ENCODE data around the gene WDR6. TPM values are rescaled to one million over a fixed set of nuclear protein-coding genes. Genes with fewer than 3 reads are reported as not detected.

Gene WDR6
- polyA plus RNA-seq, 1 donor from 2014 or later, result 315 TPM

GRCh38 chr3:49028298-49028672, 21.1 kb downstream of the WDR6 start:
- H3K4me2 ChIP-seq (ENCODE audit: low read length), result peak overlapping the region; percentile 81
- no peak overlapping the region for H2AFZ ChIP-seq (ENCODE audit: low read depth, low read length)
- H3K79me2 ChIP-seq (replicated peaks; ENCODE audit: insufficient read depth, low read length), result peaks cover 7% of the 10 kb centered on the region
- peak overlapping the region; percentile 85 for H3K4me3 ChIP-seq (ENCODE audit: low read length)
- no peak for TF ChIP-seq TAF1 (IDR thresholded peaks at IDR 0.05; ENCODE audit: low read depth)
- TF ChIP-seq EZH2 (IDR thresholded peaks at IDR 0.05; ENCODE audit: borderline replicate concordance, insufficient read depth, low read length, poor library complexity, severe bottlenecking), result no peak
- no peak for TF ChIP-seq RAD21 (conservative IDR thresholded peaks at IDR 0.05)
- TF ChIP-seq POLR2AphosphoS5 (IDR thresholded peaks at IDR 0.05), result no peak
- TF ChIP-seq, protein P1, sequence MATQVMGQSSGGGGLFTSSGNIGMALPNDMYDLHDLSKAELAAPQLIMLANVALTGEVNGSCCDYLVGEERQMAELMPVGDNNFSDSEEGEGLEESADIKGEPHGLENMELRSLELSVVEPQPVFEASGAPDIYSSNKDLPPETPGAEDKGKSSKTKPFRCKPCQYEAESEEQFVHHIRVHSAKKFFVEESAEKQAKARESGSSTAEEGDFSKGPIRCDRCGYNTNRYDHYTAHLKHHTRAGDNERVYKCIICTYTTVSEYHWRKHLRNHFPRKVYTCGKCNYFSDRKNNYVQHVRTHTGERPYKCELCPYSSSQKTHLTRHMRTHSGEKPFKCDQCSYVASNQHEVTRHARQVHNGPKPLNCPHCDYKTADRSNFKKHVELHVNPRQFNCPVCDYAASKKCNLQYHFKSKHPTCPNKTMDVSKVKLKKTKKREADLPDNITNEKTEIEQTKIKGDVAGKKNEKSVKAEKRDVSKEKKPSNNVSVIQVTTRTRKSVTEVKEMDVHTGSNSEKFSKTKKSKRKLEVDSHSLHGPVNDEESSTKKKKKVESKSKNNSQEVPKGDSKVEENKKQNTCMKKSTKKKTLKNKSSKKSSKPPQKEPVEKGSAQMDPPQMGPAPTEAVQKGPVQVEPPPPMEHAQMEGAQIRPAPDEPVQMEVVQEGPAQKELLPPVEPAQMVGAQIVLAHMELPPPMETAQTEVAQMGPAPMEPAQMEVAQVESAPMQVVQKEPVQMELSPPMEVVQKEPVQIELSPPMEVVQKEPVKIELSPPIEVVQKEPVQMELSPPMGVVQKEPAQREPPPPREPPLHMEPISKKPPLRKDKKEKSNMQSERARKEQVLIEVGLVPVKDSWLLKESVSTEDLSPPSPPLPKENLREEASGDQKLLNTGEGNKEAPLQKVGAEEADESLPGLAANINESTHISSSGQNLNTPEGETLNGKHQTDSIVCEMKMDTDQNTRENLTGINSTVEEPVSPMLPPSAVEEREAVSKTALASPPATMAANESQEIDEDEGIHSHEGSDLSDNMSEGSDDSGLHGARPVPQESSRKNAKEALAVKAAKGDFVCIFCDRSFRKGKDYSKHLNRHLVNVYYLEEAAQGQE (IDR thresholded peaks at IDR 0.05; ENCODE audit: borderline replicate concordance), result no peak
- no peak for TF ChIP-seq MXI1 (conservative IDR thresholded peaks at IDR 0.05; ENCODE audit: poor library complexity, severe bottlenecking)
- TF ChIP-seq SMC3 (conservative IDR thresholded peaks at IDR 0.05; ENCODE audit: poor library complexity), result no peak
- no peak for TF ChIP-seq EP300 (conservative IDR thresholded peaks at IDR 0.05; ENCODE audit: poor library complexity, severe bottlenecking)
- TF ChIP-seq CTCF (IDR thresholded peaks at IDR 0.05; ENCODE audit: poor library complexity, severe bottlenecking), result no peak
- H3F3A ChIP-seq (ENCODE audit: insufficient read depth, low read length, poor library complexity, severe bottlenecking), result no peaks in the 10 kb centered on the region
- H4K20me1 ChIP-seq (ENCODE audit: insufficient read depth), result no peaks in the 10 kb centered on the region
- peak overlapping the region; percentile 91 for H3K9ac ChIP-seq (ENCODE audit: low read length)
- no peaks in the 10 kb centered on the region for H3K27me3 ChIP-seq (ENCODE audit: insufficient read depth, low read depth, low read length)
- H3K9me3 ChIP-seq (ENCODE audit: low read length), result no peaks in the 10 kb centered on the region
- no peaks in the 10 kb centered on the region for H3K36me3 ChIP-seq (ENCODE audit: insufficient read depth, low read length)
- H3K9me2 ChIP-seq (ENCODE audit: insufficient read depth, low read length), result no peaks in the 10 kb centered on the region
- peak overlapping the region; percentile 86 for H3K27ac ChIP-seq (ENCODE audit: low read length)

DNA sequence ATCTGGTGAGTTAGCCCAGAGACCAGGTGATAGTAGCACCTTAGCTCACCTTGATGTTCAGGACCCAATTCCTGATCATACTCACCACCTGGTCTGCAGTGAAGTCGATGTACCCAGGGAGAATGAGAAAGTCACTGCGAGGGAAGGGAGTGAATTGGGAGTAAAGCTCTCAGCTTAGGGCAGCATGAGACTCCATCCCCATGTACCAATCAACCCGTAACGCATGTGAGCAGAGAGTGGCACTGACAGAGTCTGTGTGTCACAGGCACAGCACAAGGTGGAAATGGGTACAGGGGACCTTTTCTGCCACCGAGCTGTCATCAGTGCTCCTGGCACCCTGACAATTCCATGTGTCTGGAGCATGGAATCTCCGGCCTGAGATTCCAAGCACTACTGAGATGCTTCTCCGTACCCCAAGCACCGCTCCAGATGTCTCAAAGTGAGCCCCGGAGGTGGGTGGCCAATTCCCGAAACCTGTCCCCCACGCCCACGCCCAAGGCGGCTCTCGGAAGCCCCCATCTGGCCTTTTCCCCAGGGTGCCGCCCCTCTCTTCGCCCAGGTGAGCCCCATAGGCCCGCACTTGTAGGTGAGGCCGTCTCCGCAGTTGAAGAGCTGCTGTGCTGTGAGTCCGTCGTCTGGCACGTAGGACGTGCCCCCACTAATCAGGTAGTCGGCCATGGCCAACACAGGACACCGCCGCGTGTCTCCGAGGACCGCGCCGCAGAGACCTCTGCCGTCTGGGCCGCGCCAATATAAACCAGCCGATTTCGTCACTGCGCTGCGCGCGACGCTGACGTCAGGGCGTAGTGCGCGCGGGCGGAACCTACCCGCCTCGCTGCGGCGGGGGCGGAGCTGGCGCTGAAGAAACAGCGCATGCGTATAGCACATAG, 21.7 kb downstream of the WDR6 start, which contains the start of gene IMPDH2:
Gene IMPDH2, minus strand, starts transcription at position 726 of the 890 bp plus-strand sequence. Its CDS starts 48 bp downstream, at position 678.
- peaks cover 5% of the 10 kb centered on the region for H3K79me2 ChIP-seq (replicated peaks; ENCODE audit: insufficient read depth, low read length)

More for the DNA sequence above, 21.7 kb downstream of the WDR6 start, which contains the start of gene IMPDH2:
- Histone ChIP-seq H3K4me3 (ENCODE audit: low read length) (peak within 1 kb of the TSS; percentile 85), H3K4me2 (ENCODE audit: low read length) (peak within 1 kb of the TSS; percentile 81), H3K36me3 (ENCODE audit: insufficient read depth, low read length) (no peaks in the 10 kb centered on the region), H3K27me3 (ENCODE audit: insufficient read depth, low read depth, low read length) (no peaks in the 10 kb centered on the region), H3K9me3 (ENCODE audit: low read length) (no peaks in the 10 kb centered on the region), H3K9me2 (ENCODE audit: insufficient read depth, low read length) (no peaks in the 10 kb centered on the region), H2AFZ (ENCODE audit: low read depth, low read length) (no peak within 1 kb of the TSS), H3K27ac (ENCODE audit: low read length) (peak within 1 kb of the TSS; percentile 86), H4K20me1 (ENCODE audit: insufficient read depth) (no peaks in the 10 kb centered on the region), H3F3A (ENCODE audit: insufficient read depth, low read length, poor library complexity, severe bottlenecking) (no peaks in the 10 kb centered on the region), H3K9ac (ENCODE audit: low read length) (peak within 1 kb of the TSS; percentile 91)
- TF ChIP-seq EZH2 (IDR thresholded peaks at IDR 0.05; ENCODE audit: borderline replicate concordance, insufficient read depth, low read length, poor library complexity, severe bottlenecking), result no peak
- peak; percentile 92 for TF ChIP-seq MXI1 (conservative IDR thresholded peaks at IDR 0.05; ENCODE audit: poor library complexity, severe bottlenecking)
- TF ChIP-seq POLR2AphosphoS5 (IDR thresholded peaks at IDR 0.05), result peak; percentile 99
- TF ChIP-seq SMC3 (conservative IDR thresholded peaks at IDR 0.05; ENCODE audit: poor library complexity), result peak; percentile 66
- TF ChIP-seq TAF1 (IDR thresholded peaks at IDR 0.05; ENCODE audit: low read depth), result peak; percentile 44
- peak; percentile 55 for TF ChIP-seq RAD21 (conservative IDR thresholded peaks at IDR 0.05)
- TF ChIP-seq EP300 (conservative IDR thresholded peaks at IDR 0.05; ENCODE audit: poor library complexity, severe bottlenecking), result peak; percentile 43
- peak; percentile 59 for TF ChIP-seq CTCF (IDR thresholded peaks at IDR 0.05; ENCODE audit: poor library complexity, severe bottlenecking)
- TF ChIP-seq, protein P1 (IDR thresholded peaks at IDR 0.05; ENCODE audit: borderline replicate concordance), result peak; percentile 62

All from neural cell (in vitro differentiated cells).